Stimulated activated naive CD8-positive, alpha-beta T cell treated with anti-CD3 and anti-CD28 coated beads, Interleukin-15, Interleukin-2, amounts not matched to agents 100 U/mL and 50 U/mL, for 24 hours (primary cell): ENCODE results near the gene DAB1.

Experiments used
- ATAC-seq: fragments of 150-1000 bp; cut with Tn5 transposase; one replicate; pipeline ENCODE4 v1.10.0; 2021
- DNase-seq: peaks from one replicate; pipeline ENCODE4 v3.0.0; 2021

The DAB1 gene

GRCh38 chr1:57423656-57424211, at the start of gene DAB1:
DAB1 (minus strand) TSS chr1:57424060; CDS start chr1:57291030, 133,030 bp downstream.
- DNase-seq (no peak), ATAC-seq (peak; percentile 14)

- ATAC-seq (no peak), DNase-seq (no peak)
These were observed 49.6 kb upstream of the DAB1 start for GRCh38 chr1:57473448-57473847.

GRCh38 chr1:57471995-57472394, 48.1 kb upstream of the DAB1 start:
- ATAC-seq: no peak

GRCh38 chr1:57470036-57470435, 46.2 kb upstream of the DAB1 start:
- DNase-seq (no peak), ATAC-seq (no peak)

More at GRCh38 chr1:57471995-57472394, 48.1 kb upstream of the DAB1 start:
- DNase-seq: no peak

- DNase-seq (no peak), ATAC-seq (no peak)
These were observed 45.0 kb upstream of the DAB1 start for GRCh38 chr1:57468641-57469523.

- DNase-seq (no peak), ATAC-seq (no peak)
These were observed 44.0 kb upstream of the DAB1 start for GRCh38 chr1:57467830-57468229.

- no peak for DNase-seq
- ATAC-seq: no peak
These were observed 40.9 kb upstream of the DAB1 start for GRCh38 chr1:57464756-57465155.

- DNase-seq: no peak
These were observed 39.5 kb upstream of the DAB1 start for GRCh38 chr1:57463343-57463742.

GRCh38 chr1:57461405-57461804, 37.5 kb upstream of the DAB1 start:
- DNase-seq: no peak
- ATAC-seq: no peak

More at GRCh38 chr1:57463343-57463742, 39.5 kb upstream of the DAB1 start:
- no peak for ATAC-seq

GRCh38 chr1:57451516-57451915, 27.7 kb upstream of the DAB1 start:
- no peak for ATAC-seq
- no peak for DNase-seq

- DNase-seq (no peak), ATAC-seq (no peak)
These were observed 27.1 kb upstream of the DAB1 start for GRCh38 chr1:57450981-57451380.

GRCh38 chr1:57447551-57447950, 23.7 kb upstream of the DAB1 start:
- ATAC-seq: no peak

GRCh38 chr1:57443004-57443403, 19.1 kb upstream of the DAB1 start:
- ATAC-seq (no peak), DNase-seq (no peak)

More at GRCh38 chr1:57447551-57447950, 23.7 kb upstream of the DAB1 start:
- no peak for DNase-seq

- ATAC-seq: no peak
- DNase-seq: no peak
These were observed 16.2 kb upstream of the DAB1 start for GRCh38 chr1:57440096-57440495.

GRCh38 chr1:57431400-57431799, 7.5 kb upstream of the DAB1 start:
- ATAC-seq: no peak
- no peak for DNase-seq

- ATAC-seq (no peak), DNase-seq (no peak)
These were observed 569 bp upstream of the DAB1 start for GRCh38 chr1:57424231-57425027.

- ATAC-seq (no peak), DNase-seq (no peak)
These were observed 665 bp downstream of the DAB1 start for GRCh38 chr1:57423135-57423655.

GRCh38 chr1:57422271-57423134, 1.4 kb downstream of the DAB1 start:
- DNase-seq (no peak), ATAC-seq (no peak)

GRCh38 chr1:57421806-57422205, 2.1 kb downstream of the DAB1 start:
- ATAC-seq: no peak
- no peak for DNase-seq

GRCh38 chr1:57420981-57421785, 2.7 kb downstream of the DAB1 start:
- no peak for ATAC-seq
- DNase-seq: no peak

GRCh38 chr1:57418971-57419370, 4.9 kb downstream of the DAB1 start:
- ATAC-seq (no peak), DNase-seq (no peak)
